Glomerular visceral epithelial cell (primary cell): Measurements from ENCODE around the gene RPP14.

Source experiments
- DNase-seq: peaks from one replicate; pipeline ENCODE4 v3.0.0-alpha.2; 2016; ENCODE audit errors: extremely low spot score

RPP14 gene

GRCh38 chr3:58291671-58292338, 14.2 kb upstream of the RPP14 start:
- no peak for DNase-seq

DNA sequence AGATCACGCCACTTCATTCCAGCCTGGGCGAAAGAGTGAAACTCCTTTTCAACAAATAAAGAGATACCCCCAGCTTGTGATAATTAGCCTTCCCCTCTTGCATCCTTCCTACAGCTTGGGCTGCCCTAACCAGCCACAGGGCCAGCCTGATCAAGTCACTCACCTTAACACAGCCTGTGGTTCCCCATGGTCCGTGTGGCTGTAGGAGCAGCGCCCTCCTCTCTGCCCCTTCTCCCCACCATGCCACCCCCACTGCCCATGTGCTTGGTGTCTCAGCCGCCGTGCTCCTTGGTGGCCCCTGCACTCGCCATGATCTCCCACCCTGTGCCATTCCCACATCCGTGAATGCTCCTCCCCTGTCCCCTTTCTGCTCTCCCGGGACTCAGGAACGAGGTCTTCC, 13.2 kb upstream of the RPP14 start:
- no peak for DNase-seq

DNA sequence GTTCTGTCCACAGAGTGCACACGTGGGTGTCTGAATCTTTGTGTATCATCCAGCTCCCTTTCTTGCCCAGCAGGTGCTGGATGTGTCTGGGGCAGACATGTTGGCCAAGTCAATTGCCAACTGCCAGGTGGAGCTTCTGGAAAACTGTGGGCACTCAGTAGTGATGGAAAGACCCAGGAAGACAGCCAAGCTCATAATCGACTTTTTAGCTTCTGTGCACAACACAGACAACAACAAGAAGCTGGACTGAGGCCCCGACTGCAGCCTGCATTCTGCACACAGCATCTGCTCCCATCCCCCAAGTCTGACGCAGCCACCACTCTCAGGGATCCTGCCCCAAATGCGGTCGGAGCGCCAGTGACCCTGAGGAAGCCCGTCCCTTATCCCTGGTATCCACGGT, 12.5 kb upstream of the RPP14 start:
- no peak for DNase-seq

GRCh38 chr3:58296269-58296668, 9.8 kb upstream of the RPP14 start:
- DNase-seq = no peak

DNA sequence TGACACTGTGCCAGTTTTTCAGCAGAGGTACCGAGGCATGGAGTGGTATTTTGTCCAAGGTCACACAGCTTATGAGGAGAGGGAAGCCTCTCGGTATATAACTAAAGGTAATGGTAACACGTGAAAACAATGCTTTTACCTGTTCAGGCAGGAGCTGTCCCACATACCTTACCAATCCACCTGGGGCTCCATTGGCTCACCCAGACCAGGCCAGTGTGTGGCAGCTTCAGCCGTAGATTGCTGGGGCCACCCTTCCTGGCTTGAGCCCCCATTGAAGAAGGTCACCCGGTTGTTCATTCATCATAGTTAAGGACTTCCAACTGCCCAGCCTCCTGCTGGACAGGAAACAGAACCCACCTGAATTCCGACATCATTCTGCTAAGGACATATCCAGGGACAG, 9.2 kb upstream of the RPP14 start:
- no peak for DNase-seq

- DNase-seq = no peak
These were observed 7.9 kb upstream of the RPP14 start for GRCh38 chr3:58298190-58298589.

- DNase-seq = no peak
These were observed 7.0 kb upstream of the RPP14 start for GRCh38 chr3:58299075-58299474.

DNA sequence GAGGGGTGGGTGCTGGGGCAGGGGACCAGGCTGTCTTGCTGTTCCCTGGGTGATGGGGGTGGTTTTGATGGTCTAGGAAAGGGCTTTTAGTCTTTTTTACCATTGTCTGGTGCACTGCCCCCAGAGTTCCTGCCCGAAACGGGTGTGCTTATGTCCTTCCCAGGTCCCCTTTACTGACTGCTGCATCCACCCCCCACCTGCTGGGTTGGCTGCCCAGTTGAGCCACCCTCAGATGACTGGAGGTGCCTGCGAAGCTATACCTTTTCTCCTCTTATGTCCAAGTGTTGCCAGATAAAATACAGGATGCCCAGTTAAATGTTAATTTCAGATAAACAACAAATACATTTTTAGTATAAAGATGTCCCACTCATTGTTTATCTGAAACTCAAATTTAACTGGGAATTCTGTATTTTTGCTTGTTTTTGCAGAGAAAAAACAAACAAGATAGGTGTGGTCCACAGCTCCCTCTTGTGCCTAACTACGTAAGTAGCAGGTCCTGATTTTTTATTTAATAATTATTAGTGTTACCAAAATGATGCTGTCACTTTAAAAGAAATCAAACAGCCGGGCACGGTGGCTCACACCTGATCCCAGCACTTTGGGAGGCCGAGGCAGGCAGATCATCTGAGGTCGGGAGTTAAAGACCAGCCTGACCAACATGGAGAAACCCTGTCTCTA, 6.1 kb upstream of the RPP14 start:
- DNase-seq = peak; percentile 41

- peak; percentile 60 for DNase-seq
These were observed 1.7 kb downstream of the RPP14 start for GRCh38 chr3:58307639-58308215.

DNA sequence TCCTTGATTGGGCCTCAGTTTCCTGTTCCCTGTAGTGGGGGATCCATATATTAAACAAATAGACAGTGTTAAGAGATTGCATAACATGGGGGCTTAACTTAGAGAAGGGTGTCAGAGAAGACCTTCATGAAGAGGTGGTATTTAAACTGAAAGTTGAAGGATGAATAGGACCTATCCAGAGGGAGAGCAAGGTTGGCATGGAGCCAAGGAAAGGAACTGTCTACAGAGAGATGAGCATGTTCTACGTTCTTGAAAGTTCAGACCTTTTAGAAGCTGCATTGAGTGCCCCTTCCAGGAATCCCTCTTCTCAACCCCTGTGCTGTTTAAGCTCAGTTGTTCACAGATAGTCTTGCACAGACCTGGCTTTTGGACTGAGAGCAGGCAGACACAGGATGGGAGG, 2.7 kb downstream of the RPP14 start:
- DNase-seq = no peak

GRCh38 chr3:58317811-58318210, 11.8 kb downstream of the RPP14 start:
- DNase-seq = no peak

- no peak for DNase-seq
These were observed 15.7 kb downstream of the RPP14 start for GRCh38 chr3:58321791-58322190.

GRCh38 chr3:58322793-58323192, 16.7 kb downstream of the RPP14 start:
- no peak for DNase-seq

- no peak for DNase-seq
These were observed 17.7 kb downstream of the RPP14 start for GRCh38 chr3:58323529-58324390.

GRCh38 chr3:58324391-58325390, 18.6 kb downstream of the RPP14 start:
- DNase-seq = no peak

DNA sequence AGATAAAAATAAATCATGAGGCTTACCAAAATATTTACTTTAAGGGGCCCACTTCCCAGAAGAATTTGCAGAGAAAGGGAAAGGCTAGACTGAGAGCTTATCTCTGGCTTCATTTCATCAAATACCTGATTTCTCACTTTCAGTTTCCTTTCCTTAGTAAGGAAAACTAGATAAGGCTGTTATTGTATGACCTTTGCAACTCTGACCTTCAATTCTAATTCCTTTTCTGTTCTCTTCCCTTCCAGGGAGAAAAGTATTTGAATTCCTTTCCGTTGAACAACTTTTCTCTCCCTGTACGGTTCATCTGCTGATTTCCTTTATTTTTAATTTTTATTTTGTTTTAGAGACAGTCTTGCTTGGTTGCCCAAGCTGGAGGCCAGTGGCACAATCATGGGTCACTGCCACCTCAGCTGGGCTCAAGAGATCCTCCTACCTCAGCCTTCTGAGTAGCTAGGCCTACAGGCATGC, 19.5 kb downstream of the RPP14 start:
- DNase-seq = peak; percentile 35

- no peak for DNase-seq
These were observed 20.3 kb downstream of the RPP14 start for GRCh38 chr3:58326267-58326900.

GRCh38 chr3:58329150-58329921, 23.3 kb downstream of the RPP14 start:
- no peak for DNase-seq

DNA sequence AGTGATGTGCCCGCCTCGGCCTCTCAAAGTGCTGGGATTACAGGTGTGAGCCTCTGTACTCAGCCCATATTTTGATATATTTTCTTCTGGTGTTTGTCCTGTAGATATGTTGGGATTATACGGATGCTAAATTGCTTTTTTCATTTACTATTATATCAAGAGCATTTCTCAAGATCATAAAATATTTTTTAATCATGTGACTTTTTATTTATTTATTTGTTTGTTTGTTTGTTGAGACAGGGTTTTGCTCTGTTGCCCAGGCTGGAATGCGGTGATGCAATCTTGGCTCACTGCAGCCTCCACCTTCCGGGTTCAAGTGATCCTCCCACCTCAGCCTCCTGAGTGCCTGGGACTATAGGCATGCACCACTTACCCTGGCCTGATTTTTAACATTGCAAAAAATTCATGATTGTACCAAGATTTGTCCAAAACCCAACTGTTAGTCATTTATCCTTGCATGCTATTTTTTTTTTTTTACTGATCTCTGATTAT, 23.9 kb downstream of the RPP14 start:
- DNase-seq = no peak
